ENCODE data around the gene TICAM2.
A peak's percentile ranks its signal among the peaks of the same experiment; 100 is the strongest.

The TICAM2 gene

GRCh38 chr5:115561176-115561575, 41.1 kb downstream of the TICAM2 start:
- no peak for TF ChIP-seq CTCF (IDR thresholded peaks at IDR 0.05; ENCODE audit: low read depth, low read length, missing control alignments)
- H3K4me3 ChIP-seq (ENCODE audit: low read depth, low read length), result no peak overlapping the region
- no peak overlapping the region for H3K27ac ChIP-seq
- no peak for DNase-seq
- H3K36me3 ChIP-seq (replicated peaks), result no peaks in the 10 kb centered on the region
- in situ Hi-C loops (cut with HindIII; ENCODE audit: low pct_ligation_motif_present, low sequenced_read_pairs), result no loop called here
- H3K27me3 ChIP-seq (replicated peaks), result no peaks in the 10 kb centered on the region

GRCh38 chr5:115559524-115559923, 42.8 kb downstream of the TICAM2 start:
- in situ Hi-C loops (cut with HindIII; ENCODE audit: low pct_ligation_motif_present, low sequenced_read_pairs), result no loop called here
- no peak for TF ChIP-seq CTCF (IDR thresholded peaks at IDR 0.05; ENCODE audit: low read depth, low read length, missing control alignments)
- peak overlapping the region; percentile 70 for H3K27ac ChIP-seq
- peak; percentile 39 for DNase-seq
- no peaks in the 10 kb centered on the region for H3K27me3 ChIP-seq (replicated peaks)
- H3K36me3 ChIP-seq (replicated peaks), result no peaks in the 10 kb centered on the region
- H3K4me3 ChIP-seq (ENCODE audit: low read depth, low read length), result no peak overlapping the region

- Histone ChIP-seq H3K27ac (peak overlapping the region; percentile 70), H3K36me3 (replicated peaks) (no peaks in the 10 kb centered on the region), H3K27me3 (replicated peaks) (no peaks in the 10 kb centered on the region), H3K4me3 (ENCODE audit: low read depth, low read length) (no peak overlapping the region)
- DNase-seq, result peak; percentile 53
- no peak for TF ChIP-seq CTCF (IDR thresholded peaks at IDR 0.05; ENCODE audit: low read depth, low read length, missing control alignments)
- in situ Hi-C loops (cut with HindIII; ENCODE audit: low pct_ligation_motif_present, low sequenced_read_pairs), result no loop called here
These were observed 43.8 kb downstream of the TICAM2 start for GRCh38 chr5:115558388-115558956.

- in situ Hi-C loops (cut with HindIII; ENCODE audit: low pct_ligation_motif_present, low sequenced_read_pairs), result no loop called here
- H3K4me3 ChIP-seq (ENCODE audit: low read depth, low read length), result no peak overlapping the region
- DNase-seq, result peak; percentile 46
- no peaks in the 10 kb centered on the region for H3K27me3 ChIP-seq (replicated peaks)
- H3K27ac ChIP-seq, result peak overlapping the region; percentile 70
- TF ChIP-seq CTCF (IDR thresholded peaks at IDR 0.05; ENCODE audit: low read depth, low read length, missing control alignments), result no peak
- no peaks in the 10 kb centered on the region for H3K36me3 ChIP-seq (replicated peaks)
These were observed 44.5 kb downstream of the TICAM2 start for GRCh38 chr5:115557667-115558387.

- no peak for DNase-seq
- in situ Hi-C loops (cut with HindIII; ENCODE audit: low pct_ligation_motif_present, low sequenced_read_pairs), result no loop called here
- H3K4me3 ChIP-seq (ENCODE audit: low read depth, low read length), result no peak overlapping the region
- H3K36me3 ChIP-seq (replicated peaks), result no peaks in the 10 kb centered on the region
- H3K27ac ChIP-seq, result no peak overlapping the region
- TF ChIP-seq CTCF (IDR thresholded peaks at IDR 0.05; ENCODE audit: low read depth, low read length, missing control alignments), result no peak
- no peaks in the 10 kb centered on the region for H3K27me3 ChIP-seq (replicated peaks)
These were observed 46.0 kb downstream of the TICAM2 start for GRCh38 chr5:115556276-115556675.
